Measurements from ENCODE around the gene RELA.
A peak's percentile ranks its signal among the peaks of the same experiment; 100 is the strongest.
"Not testable (repeated sequence)": the region's sequence is repeated elsewhere in the genome, so short reads cannot be mapped to it uniquely, and the experiment has no call there.

The RELA gene

DNA sequence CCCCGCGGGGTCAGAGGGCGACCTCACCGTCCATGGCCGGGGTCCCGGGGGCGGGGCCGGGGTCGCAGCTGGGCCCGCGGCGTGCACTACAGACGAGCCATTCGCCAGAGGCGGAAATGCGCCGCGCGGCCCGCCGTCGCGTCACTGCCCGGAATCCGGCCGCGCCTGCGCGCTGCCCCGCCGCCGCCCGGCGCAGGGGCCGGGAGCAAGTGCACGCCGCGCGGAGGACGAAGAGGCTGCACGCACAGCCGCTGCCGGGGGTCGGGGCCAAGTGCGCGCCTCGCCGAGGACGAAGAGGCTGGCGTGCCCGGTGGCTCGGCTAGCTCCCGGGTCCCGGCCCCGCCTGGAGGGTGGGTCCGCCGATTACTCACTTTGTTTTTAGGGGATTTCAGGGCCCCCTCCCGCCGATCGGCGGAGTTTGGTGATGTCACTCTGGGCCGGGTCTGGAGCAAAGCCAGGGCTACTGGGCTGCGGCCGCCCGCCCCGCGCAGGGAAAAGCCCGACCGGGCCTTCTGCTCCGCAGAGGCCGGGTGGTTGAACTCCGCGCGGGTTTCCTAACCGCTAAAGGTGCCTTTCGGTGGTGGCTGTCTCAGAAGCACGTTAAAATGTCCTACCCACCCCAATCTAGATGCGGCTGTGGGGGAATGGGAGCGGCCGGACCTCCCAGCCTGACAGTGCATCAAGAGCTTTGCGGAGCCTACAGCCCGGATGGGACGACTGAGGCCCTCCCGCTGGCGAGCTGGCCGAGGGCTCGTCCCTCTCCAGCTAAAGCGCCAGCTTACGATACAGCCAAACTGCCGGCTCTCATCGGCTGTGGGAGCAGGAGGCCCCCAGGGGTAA, at the start of gene RELA:
RELA (minus strand) TSS at position 118 of the 840 bp plus-strand sequence; CDS start at position 34, 84 bp downstream.
- peak; percentile 31 for DNase-seq

DNA sequence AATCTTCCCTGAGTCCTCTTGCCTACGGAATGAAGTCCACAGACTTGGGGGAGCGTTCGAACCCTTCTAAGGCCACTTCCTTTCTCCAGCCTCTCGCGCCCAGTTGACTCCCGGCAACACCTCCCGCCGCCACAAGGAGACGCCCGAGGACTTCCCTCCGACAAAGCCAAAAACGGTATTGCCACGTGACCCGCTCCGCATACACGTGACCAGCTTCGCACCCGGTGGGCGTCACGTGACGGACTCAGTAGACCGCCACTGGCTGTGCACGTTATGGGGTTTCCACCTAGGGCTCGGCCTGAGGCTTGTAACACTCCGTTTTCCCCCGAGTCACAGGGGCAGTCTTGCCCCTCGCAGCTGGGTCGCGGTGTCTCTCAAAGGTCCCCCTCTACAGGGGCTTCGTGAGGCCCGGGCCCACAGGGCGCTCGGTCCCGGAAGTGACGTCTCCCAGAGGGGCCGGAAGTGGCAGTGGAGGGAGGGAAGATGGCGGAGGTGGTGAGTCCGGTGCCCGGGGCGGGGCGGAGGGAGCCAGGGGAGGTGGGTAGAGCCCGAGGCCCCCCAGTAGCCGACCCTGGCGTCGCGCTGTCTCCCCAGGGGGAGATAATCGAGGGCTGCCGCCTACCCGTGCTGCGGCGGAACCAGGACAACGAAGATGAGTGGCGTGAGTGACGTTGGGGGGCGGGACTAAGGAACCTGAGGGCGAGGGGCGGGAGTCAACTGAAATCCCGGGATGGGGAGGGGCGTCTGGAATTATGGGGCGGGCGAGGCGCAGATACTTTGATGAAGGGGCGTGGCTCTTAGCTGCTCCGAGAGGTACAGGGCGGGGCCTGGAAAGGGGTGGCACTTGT, 49.3 kb upstream of the RELA start, which contains the start of gene KAT5:
KAT5 (plus strand) TSS at position 468 of the 848 bp plus-strand sequence; CDS start at position 484, 16 bp downstream.
- peak; percentile 98 for DNase-seq

- DNase-seq: no peak
Observed at GRCh38 chr11:65710421-65710820, 47.7 kb upstream of the RELA start.

DNA sequence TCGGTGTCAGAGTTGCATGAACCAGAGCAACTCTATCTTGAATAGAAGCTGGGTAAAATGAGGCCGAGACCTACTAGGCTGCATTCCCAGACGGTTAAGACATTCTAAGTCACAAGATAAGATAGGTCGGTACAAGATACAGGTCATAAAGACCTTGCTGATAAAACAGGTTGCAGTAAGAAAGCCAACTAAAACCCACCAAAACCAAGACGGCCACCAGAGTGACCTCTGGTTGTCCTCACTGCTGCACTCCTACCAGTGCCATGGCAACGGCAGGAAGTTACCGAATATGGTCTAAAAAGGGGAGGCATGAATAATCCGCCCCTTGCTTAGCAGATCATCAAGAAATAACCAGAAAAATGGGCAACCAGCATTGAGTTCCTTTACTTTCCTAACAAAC, 46.9 kb upstream of the RELA start:
- DNase-seq: no peak

DNA sequence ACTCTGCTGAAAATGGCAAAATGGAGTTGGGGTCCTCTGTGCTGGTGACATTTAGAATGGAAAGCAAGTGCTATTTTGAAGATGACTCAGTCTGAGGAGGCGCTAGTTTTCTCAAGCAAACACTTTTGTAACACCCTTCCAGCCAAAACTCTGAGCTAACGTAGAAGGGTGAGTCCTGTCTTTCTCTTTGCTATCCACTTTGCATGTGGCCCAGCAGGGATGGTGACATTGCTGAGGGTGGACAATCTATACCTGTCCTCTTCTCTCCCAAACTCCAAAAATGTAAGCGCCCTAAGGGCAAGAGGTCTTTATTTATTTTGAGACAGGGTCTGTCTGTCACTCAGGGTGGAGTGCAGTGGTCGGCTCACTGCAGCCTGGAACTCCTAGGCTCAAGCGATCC, 45.7 kb upstream of the RELA start:
- no peak for DNase-seq

DNA sequence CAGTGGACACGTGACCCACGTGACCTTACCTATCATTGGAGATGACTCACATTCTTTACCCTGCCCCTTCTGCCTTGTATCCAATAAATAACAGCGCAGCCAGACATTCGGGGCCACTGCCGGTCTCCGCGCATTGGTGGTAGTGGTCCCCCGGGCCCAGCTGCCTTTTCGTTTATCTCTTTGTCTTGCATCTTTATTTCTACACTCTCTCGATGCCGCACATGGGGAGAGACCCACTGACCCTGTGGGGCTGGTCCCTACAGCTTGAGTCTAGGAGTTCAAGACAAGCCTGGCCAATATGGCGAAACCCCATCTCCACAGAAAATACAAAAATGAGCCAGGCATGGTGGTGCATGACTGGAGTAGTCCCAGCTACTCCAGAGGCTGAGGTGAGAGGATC, 44.3 kb upstream of the RELA start:
- not testable (repeated sequence) for DNase-seq

GRCh38 chr11:65706303-65706763, 43.6 kb upstream of the RELA start:
- DNase-seq: not testable (repeated sequence)

GRCh38 chr11:65703846-65704245, 41.1 kb upstream of the RELA start:
- DNase-seq: no peak

DNA sequence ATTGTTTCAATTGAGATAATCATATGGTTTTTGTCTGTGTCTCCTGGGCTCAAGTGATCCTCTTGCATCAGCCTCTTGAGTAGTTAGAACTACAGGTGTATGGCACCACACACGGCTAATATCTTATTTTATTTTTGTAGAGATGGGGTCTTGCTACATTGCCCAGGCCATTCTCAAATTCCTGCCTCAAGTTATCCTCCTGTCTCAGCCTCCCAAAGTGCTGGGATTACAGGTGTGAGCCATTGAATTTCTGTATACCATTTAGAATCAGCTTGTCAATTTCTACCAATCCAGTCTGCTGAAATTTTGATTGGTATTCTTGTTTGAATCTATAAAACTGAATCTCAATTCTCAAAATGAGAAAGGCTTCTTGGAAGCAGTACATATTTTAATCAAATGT, 39.0 kb upstream of the RELA start:
- no peak for DNase-seq

DNA sequence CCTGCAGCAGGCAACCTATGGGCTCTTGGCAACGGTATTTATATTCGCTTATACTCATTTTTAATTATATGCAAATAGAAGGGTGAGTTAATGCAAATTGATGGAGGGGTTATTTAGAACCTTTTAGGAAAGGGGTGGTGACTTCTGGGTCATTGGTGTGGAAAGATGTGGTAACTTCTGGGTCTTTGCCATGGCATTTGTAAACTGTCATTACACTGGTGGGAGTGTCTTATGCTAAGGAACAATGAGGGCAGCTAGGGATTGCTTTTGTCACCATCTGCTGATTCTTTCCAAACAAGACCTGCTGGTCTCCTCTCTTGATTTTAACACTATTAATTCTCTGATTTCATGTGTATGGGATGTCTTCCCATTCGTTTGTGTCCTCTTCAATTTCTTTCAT, 37.7 kb upstream of the RELA start:
- peak; percentile 29 for DNase-seq

- DNase-seq: no peak
Observed at GRCh38 chr11:65699306-65699705, 36.6 kb upstream of the RELA start.

GRCh38 chr11:65698205-65698604, 35.5 kb upstream of the RELA start:
- no peak for DNase-seq

- no peak for DNase-seq
Observed at GRCh38 chr11:65696802-65697552, 34.3 kb upstream of the RELA start.

GRCh38 chr11:65695459-65696241, 32.9 kb upstream of the RELA start:
- DNase-seq: peak; percentile 99

GRCh38 chr11:65692367-65692766, 29.7 kb upstream of the RELA start:
- no peak for DNase-seq

GRCh38 chr11:65691847-65692246, 29.1 kb upstream of the RELA start:
- not testable (repeated sequence) for DNase-seq

DNA sequence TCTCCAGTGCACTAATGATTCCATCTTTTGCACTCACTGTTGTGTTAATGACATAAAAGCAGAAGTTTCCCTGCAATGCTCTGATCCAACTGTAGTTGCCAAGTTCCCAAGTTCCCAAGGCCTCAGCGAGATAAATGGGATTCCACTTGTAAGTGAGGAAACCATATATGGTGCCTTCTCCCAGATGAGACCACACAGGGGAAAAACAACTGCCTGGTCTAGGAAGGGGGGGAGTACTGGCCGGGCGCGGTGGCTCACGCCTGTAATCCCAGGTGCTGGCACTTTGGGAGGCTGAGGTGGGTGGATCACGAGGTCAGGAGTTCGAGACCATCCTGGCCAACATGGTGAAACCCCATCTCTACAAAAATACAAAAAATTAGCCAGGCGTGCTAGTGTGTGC, 23.3 kb upstream of the RELA start:
- DNase-seq: no peak

GRCh38 chr11:65683480-65683879, 20.8 kb upstream of the RELA start:
- DNase-seq: not testable (repeated sequence)

DNA sequence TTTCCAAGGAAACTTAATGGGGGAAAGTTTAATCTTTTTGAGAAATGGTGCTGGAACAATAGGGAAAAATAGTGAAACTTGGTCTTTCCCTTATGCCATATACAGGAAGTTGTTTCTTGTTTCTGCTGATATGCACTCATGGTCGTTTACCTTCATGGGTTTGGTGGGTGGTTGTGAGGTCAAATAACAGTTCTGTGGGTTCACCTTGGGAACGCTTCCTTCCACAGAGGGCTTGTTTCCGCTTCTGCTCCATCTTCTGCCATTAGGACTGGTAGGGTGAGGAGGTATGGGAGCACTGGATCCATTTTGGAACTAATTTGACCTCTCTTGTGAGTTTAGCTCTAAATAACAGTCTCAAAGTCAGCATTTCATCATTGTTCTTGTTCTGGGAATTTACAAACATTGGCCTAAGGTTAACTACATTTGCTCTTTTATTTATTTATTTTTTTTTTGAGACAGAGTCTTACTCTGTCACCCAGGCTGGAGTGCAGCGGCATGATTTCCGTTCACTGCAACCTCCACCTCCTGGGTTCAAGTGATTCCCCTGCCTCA, 17.6 kb upstream of the RELA start:
- DNase-seq: no peak

GRCh38 chr11:65672982-65673381, 10.3 kb upstream of the RELA start:
- DNase-seq: no peak

DNA sequence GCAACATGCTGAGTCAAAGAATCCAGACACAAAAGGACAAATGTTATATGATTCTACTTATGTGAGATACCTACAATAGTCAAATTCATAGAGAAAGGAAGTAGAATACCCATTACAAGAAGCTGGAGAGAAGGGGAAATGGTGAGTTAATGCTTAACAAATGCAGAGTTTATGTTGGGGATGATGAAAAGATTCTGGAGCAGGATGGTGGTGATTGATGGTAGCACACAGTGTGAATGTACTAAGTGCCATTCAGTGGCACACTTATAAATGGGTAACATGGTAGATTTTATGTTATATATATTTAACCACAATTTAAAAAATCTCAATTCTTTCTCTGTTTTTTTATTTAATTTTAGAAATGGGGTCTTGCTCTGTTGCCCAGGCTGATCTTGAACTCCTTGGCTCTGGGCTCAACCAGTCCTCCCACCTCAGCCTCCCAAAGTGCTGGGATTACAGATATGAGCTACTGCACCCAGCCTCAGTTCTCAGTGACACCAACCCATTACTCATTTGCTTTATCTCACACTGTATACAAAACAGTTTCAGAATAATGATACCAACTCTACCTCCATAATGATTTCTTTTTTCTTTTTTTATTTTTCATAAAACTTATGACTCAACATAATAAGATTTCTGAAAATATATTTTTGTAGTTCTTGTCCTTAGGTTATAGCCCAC, 9.6 kb upstream of the RELA start:
- DNase-seq: no peak
